Left colon (tissue), 2 donors: Measurements from ENCODE around the gene UQCRC1. TPM values are rescaled to one million over a fixed set of nuclear protein-coding genes. Genes with fewer than 3 reads are reported as not detected.

Experiments used
- ATAC-seq: fragments of 200-7000 bp; cut with Tn5 transposase; one replicate; pipeline ENCODE4 v1.9.1; 2020; ENCODE audit warnings: mild to moderate bottlenecking, moderate library complexity
- DNase-seq, 2 donors: peaks; one replicate each; pipeline ENCODE4 v3.0.0-alpha.2; 2020
- intact Hi-C, 2 donors: fragments of 100-400 bp; cut with DNase I in 1 of 2; cut with micrococcal nuclease in 1 of 2; formaldehyde crosslinking; loops; one replicate each; pipeline versions ENCODE4 v1.11.2 to v1.14.0; 2022; cut with DNase I, micrococcal nuclease
- total RNA-seq, 2 donors: library from RNA; stranded (reverse); fragmentation: NEBNext Ultra II Directional; extraction: Animal tissue kit (Norgen Biotek cat#: 25700); gene quantifications; one replicate each; pipeline ENCODE4 v1.2.1, GENCODE V29; 2021
- donor health status: DM: no; HTN: no; CAD: no.
- donor health status: DM: yes; HTN: yes; CAD: no.

UQCRC1 gene
- total RNA-seq, 2 donors from 2014 or later = 613 to 797 TPM

GRCh38 chr3:48587686-48588085 lies 21.8 kb downstream of the UQCRC1 start:
- DNase-seq = no peak
- no peak for ATAC-seq
- intact Hi-C loops = no loop called here

- no peak for ATAC-seq
- no peak for DNase-seq
- intact Hi-C loops = no loop called here
These were observed 24.0 kb downstream of the UQCRC1 start for GRCh38 chr3:48585411-48585810.

- ATAC-seq = no peak
- DNase-seq = no peak
- intact Hi-C loops = no loop called here
These were observed 24.6 kb downstream of the UQCRC1 start for GRCh38 chr3:48584836-48585235.

DNA sequence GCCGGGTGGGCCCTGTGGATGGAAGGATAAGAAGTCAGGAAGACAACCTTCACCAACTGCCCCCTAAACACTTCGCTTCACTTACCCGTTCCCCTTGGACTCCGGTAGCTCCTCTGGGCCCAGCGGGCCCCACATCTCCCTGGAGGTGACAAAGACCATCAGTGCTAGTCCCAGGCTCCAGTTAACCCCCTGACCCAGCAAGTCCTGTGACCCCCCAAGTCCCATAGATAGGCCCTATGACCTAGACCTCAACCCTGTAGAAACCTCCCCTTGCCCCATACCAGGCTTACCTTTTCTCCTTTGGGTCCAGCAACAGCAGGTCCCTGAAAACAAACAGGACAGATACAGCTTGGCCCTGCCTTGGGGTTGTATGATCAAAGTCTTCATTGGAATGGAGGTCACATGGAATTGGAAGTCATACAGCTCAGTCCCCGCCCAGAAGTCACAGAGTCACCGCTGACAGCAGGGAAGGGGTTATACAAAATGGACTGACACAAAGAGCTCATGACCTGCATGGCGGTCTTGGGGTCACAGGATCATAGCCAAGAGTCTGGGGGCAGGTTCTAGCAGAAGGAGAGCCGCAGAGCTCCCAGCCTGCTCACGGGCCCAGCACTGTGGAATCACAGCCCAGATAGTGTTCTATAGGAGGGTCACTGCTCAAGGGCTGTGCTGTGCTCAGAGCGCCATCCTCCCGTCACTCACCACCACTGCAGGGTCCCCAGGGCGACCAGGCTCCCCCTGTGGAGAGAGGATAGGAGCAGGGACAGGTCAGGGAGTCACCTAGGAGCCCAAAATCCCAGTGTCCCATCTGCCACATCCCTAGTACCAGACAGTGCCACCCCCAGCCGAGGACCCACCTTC lies 27.6 kb downstream of the UQCRC1 start:
- ATAC-seq (peak; percentile 20), DNase-seq (no peak)
- intact Hi-C loops = no loop called here

DNA sequence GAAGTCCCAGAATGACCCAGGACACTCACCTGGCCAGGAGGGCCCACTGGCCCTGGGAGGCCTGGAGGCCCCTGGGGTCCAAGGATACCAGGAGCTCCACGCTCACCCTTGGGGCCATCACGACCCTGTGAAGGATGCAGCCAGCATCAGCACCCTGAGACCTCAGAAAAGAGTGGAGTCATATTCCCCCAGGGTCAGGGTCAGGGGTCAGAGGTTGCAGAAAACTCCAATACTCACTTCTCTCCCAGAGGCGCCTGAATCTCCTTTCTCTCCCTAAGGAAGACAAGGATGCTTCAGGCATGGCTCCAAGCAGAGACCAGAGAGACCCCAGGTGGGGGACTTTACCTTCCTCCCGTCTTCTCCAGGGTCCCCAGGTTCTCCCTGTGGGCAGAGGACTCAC lies 32.8 kb downstream of the UQCRC1 start:
- intact Hi-C loops = no loop called here
- no peak for ATAC-seq
- no peak for DNase-seq

DNA sequence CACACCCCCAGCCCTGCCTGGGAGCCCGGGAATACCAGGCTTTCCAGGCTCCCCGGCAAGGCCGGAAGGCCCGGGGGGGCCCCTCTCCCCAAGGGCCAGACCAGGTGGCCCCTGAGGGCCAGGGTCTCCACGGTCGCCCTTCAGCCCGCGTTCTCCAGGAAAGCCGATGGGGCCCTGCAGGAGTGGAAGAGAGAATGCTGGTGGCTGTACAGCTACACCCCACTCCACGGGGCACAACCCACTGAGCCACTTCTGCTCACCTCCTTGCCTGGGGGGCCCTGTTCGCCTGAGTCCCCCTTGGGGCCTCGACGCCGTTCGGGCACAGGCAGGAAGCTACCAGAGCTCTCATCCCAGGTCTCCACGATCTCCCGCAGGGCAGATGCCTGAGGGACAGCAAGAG lies 34.1 kb downstream of the UQCRC1 start:
- no peak for ATAC-seq
- no peak for DNase-seq
- intact Hi-C loops = no loop called here

DNA sequence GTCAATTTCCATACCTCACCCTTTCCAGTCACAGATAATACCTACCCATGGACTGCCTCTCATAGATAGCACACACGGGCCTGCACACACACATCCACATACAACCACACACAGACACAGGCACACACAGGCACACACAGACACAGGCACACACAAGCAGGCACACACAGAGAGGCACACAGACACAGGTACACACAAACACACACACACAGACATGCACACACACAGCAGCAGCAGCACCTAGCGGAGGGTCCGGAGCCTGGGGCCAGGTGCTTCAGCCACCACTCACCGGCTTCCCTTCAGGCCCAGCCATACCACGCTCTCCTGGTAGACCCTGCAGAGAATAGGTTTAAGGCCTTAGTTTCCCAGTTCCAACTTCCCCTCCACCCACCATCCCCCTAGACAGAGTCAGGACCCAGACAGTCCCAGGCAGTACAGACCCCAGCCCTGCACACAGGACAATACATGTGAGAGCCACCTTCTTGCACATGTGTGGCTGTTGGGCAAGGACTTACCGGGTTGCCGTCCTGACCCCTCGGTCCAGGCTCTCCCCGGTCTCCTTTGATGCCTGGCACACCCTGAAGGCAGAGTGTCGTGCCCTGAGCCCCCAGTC lies 35.4 kb downstream of the UQCRC1 start:
- DNase-seq (no peak), ATAC-seq (no peak)
- intact Hi-C loops = no loop called here

GRCh38 chr3:48572517-48572916 lies 36.9 kb downstream of the UQCRC1 start:
- intact Hi-C loops = no loop called here

DNA sequence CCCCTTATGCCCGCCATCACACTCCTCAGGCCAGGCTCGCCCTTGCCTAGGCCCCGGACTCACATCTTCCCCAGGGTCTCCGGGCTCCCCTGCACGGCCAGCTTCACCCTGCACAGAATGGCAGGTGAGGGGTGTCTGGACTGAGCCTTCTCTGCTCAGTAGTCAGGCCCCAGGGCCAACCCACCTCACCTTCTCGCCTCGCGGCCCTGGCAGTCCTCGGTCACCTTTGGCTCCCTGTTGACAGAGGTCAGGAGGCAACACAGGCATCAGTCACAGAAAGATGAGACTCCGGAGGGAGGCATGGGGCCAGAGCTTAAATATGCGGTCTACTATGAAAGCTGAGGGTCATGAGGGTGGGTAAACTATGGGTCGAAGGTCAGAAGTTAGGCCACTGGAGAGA lies 37.5 kb downstream of the UQCRC1 start:
- ATAC-seq = no peak
- intact Hi-C loops = no loop called here

More at GRCh38 chr3:48572517-48572916, 36.9 kb downstream of the UQCRC1 start:
- no peak for DNase-seq
- no peak for ATAC-seq

GRCh38 chr3:48569808-48570450 lies 39.5 kb downstream of the UQCRC1 start:
- intact Hi-C loops = no loop called here

More for the DNA sequence above, 37.5 kb downstream of the UQCRC1 start:
- no peak for DNase-seq

DNA sequence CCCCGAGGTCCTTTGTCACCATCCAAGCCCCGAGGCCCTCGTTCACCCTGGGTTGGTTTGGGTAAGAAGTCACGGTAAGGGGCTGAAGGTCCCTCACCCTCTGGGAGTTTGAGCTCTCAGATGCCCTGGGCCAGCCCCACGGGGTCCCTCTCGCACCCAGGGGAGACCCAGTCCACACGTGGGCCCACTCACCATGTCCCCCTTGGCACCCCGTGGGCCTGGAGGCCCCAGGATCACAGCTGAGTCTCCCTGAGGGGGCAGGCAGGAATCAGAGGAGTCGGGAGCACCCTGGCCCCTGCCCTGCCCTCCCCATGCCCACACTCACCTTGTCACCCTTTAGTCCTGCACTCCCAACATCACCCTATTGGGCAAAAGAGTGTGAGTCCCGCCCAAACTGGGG lies 40.0 kb downstream of the UQCRC1 start:
- ATAC-seq (no peak), DNase-seq (no peak)
- intact Hi-C loops = no loop called here

More at GRCh38 chr3:48569808-48570450, 39.5 kb downstream of the UQCRC1 start:
- DNase-seq (no peak), ATAC-seq (no peak)

DNA sequence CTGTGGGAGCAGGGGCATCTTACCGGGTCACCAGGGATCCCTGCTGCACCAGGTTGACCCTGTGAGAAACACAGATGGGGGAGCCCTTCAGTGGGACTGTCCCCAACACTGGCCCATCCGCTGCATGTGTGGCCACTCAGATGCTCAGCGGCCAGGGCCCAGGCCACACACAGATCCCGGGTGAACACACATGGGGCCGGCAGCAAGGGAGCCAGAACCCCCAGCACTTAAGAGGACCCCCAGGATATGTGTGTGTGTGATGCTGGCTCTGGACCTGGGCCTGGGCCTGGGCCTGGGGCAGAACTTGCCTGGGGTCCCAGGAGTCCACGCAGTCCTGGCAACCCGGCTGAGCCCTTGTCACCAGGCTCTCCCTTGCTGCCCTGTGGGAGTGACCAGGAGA lies 41.0 kb downstream of the UQCRC1 start:
- DNase-seq (no peak), ATAC-seq (no peak)
- intact Hi-C loops = no loop called here

- no peak for ATAC-seq
- no peak for DNase-seq
- intact Hi-C loops = no loop called here
These were observed 41.9 kb downstream of the UQCRC1 start for GRCh38 chr3:48567500-48567899.

GRCh38 chr3:48567090-48567489 lies 42.4 kb downstream of the UQCRC1 start:
- ATAC-seq (no peak), DNase-seq (no peak)
- intact Hi-C loops = no loop called here

DNA sequence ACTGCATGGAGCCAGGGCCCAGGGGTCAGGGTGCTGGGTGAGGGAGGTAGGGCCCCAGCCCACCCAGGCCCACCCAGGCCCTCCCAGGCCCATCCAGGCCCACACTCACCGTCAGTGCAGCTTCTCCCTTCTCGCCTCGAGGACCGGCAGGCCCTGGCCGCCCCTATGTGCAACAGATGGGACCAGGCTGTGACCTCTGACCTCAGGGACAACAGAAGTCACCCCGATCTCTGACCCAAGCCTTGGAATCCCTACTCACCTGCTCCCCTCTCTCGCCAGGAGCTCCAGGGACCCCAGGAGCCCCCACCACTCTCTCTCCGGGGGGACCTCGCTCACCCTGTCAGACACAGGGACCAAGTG lies 43.1 kb downstream of the UQCRC1 start:
- no peak for ATAC-seq
- intact Hi-C loops = no loop called here

GRCh38 chr3:48565591-48566400 lies 43.6 kb downstream of the UQCRC1 start:
- DNase-seq (no peak), ATAC-seq (no peak)
- intact Hi-C loops = no loop called here

More for the DNA sequence above, 43.1 kb downstream of the UQCRC1 start:
- no peak for DNase-seq

- intact Hi-C loops = no loop called here
- no peak for ATAC-seq
- no peak for DNase-seq
These were observed 44.3 kb downstream of the UQCRC1 start for GRCh38 chr3:48565186-48565585.

DNA sequence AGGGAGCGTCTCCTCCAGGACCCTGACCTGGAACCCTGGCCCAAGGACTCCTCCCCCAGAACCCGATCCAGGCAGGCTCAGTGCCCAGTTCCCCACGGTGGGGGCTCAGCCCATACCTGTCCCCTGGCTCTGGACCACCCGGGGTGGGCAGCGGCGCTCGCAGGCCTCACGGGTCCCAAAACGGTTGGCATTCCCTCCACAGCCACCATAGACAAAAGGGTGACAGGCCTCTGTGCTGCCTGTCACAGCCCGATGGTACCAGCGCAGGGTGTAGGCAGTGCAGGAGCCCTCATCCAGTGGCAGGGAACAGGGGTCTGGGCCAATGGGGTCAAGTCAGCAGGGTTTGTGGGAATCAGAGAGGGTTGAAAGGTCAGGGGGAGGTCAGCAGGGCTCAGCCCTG lies 44.8 kb downstream of the UQCRC1 start:
- intact Hi-C loops = no loop called here

DNA sequence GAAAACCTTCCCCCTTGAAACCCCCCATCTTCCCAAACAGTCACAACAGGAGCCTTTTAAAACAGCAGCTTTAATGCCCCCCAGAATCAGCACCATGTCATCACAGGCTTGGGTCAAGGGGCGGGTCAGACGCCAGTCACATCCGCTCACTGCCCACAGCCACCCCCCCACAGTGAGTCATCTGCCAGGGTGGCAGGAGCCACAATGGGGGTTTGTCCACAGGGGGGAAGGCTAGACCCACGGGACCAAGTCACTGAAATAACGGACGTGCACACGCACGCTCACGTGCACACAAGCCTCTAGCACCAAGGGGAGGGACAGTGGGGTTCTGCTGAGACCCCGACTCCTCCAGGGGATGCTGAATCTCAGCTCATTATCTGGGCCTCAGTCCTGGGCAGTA lies 45.4 kb downstream of the UQCRC1 start:
- intact Hi-C loops = no loop called here
- ATAC-seq = no peak
- DNase-seq = peak in 1 of 2 donors; percentile 54

More for the DNA sequence above, 44.8 kb downstream of the UQCRC1 start:
- ATAC-seq (no peak), DNase-seq (no peak)
